ENCODE results near the gene MTUS2.

DNA sequence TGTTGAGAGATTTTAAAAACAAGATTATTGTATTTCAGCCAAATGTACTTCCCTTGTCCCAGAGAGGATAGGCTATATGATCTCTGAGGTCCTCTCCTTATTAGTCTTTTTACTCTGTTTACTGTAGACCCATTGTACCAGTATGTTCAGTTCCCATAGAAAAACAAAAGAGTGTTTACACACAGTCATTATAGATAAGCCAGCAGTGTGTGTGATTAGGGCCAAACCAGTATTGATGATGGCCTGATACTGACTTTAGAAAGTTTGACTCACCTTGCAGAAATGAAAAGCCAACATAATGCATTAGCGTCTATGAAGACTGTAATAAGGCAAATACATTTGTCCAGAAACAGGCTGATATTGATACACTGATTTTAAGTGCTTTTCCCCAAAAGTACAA, 6.2 kb downstream of the MTUS2 start:
- TF ChIP-seq, protein P1, sequence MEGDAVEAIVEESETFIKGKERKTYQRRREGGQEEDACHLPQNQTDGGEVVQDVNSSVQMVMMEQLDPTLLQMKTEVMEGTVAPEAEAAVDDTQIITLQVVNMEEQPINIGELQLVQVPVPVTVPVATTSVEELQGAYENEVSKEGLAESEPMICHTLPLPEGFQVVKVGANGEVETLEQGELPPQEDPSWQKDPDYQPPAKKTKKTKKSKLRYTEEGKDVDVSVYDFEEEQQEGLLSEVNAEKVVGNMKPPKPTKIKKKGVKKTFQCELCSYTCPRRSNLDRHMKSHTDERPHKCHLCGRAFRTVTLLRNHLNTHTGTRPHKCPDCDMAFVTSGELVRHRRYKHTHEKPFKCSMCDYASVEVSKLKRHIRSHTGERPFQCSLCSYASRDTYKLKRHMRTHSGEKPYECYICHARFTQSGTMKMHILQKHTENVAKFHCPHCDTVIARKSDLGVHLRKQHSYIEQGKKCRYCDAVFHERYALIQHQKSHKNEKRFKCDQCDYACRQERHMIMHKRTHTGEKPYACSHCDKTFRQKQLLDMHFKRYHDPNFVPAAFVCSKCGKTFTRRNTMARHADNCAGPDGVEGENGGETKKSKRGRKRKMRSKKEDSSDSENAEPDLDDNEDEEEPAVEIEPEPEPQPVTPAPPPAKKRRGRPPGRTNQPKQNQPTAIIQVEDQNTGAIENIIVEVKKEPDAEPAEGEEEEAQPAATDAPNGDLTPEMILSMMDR (IDR thresholded peaks at IDR 0.05), result no peak
- no peak for TF ChIP-seq EZH2phosphoT487 (IDR thresholded peaks at IDR 0.05)

Data from neural progenitor cell (in vitro differentiated cells).